MCF 10A (cell line): ENCODE results near the gene STK33. TPM values are rescaled to one million over a fixed set of nuclear protein-coding genes. Genes with fewer than 3 reads are reported as not detected.

Experiments used
- BruUV-seq: library from RNA; stranded (reverse); fragments of 400-500 nt; replicated peaks from 2 replicates; lab custom pipeline; 2021; lab: Mats Ljungman, UMichigan
- CTCF ChIA-PET: fragments of 300-600 bp; sonication (Branson Sonifier 250); formaldehyde crosslinking; extraction: SDS; loops from one replicate; lab custom pipeline; 2021; ENCODE audit warnings: antibody characterized with exemption, inconsistent platforms; lab: Yijun Ruan, JAX
- POLR2A ChIA-PET: fragments of 300-600, 350-650 bp; sonication (Branson Sonifier 250); formaldehyde crosslinking; extraction: SDS; loops from one replicate; lab custom pipeline; 2020; ENCODE audit warnings: antibody characterized with exemption, inconsistent platforms; lab: Yijun Ruan, JAX
- DNase-seq: peaks from one replicate; pipeline ENCODE4 v3.0.0-alpha.2; 2018; ENCODE audit not compliant: unreplicated experiment
- H3K27ac Mint-ChIP-seq: one replicate; pipeline ENCODE4 v1.8.0; 2022; ENCODE audit warnings: mild to moderate bottlenecking, low read depth, mixed read lengths; ENCODE audit not compliant: unreplicated experiment
- H3K27me3 Mint-ChIP-seq: one replicate; pipeline ENCODE4 v1.8.0; 2022; ENCODE audit warnings: mixed read lengths; ENCODE audit not compliant: insufficient read depth, unreplicated experiment
- H3K36me3 Mint-ChIP-seq: one replicate; pipeline ENCODE4 v1.8.0; 2022; ENCODE audit warnings: mild to moderate bottlenecking, moderate library complexity, mixed read lengths; ENCODE audit not compliant: insufficient read depth, unreplicated experiment
- H3K4me1 Mint-ChIP-seq: one replicate; pipeline ENCODE4 v1.8.0; 2022; ENCODE audit warnings: mixed read lengths; ENCODE audit not compliant: insufficient read depth, unreplicated experiment
- H3K4me3 Mint-ChIP-seq: one replicate; pipeline ENCODE4 v1.8.0; 2022; ENCODE audit warnings: mild to moderate bottlenecking, moderate library complexity, mixed read lengths; ENCODE audit not compliant: unreplicated experiment
- H3K9me3 Mint-ChIP-seq: one replicate; pipeline ENCODE4 v1.8.0; 2022; ENCODE audit warnings: mixed read lengths; ENCODE audit not compliant: unreplicated experiment
- CTCF ChIP-seq: fragments of 200-600 bp; IDR thresholded peaks from one replicate; pipeline ENCODE4 v1.8.0; 2022; ENCODE audit warnings: antibody characterized with exemption, mild to moderate bottlenecking; ENCODE audit not compliant: unreplicated experiment
- intact Hi-C: fragments of 100-400 bp; cut with micrococcal nuclease; formaldehyde crosslinking; loops from 2 replicates; pipeline ENCODE4 v1.14.1; 2022
- total RNA-seq: library from RNA; stranded (reverse); gene quantifications from 2 replicates; pipeline ENCODE4 v1.2.3, GENCODE V29; 2022

Gene STK33
- total RNA-seq, 1 experiment from 2014 or later = 0.58 TPM

- POLR2A ChIA-PET = no interaction called here
- intact Hi-C loops = no loop called here
- CTCF ChIA-PET = interaction anchor here (0.6 kb wide), 1 partner anchor 32 kb away, joined by 3 read pairs; no protein-coding TSS in a partner anchor
- Mint-ChIP-seq H3K27ac (no peak overlapping the region), H3K36me3 (no peaks in the 10 kb centered on the region), H3K4me1 (no peaks in the 10 kb centered on the region), H3K27me3 (peaks cover 25% of the 10 kb centered on the region), H3K9me3 (no peaks in the 10 kb centered on the region), H3K4me3 (no peak overlapping the region)
- no TSS peak for BruUV-seq
- TF ChIP-seq CTCF = no peak
- DNase-seq = no peak
These were observed 232.8 kb downstream of the STK33 start for GRCh38 chr11:8361206-8361605.

GRCh38 chr11:8360086-8360828 is 233.8 kb downstream of the STK33 start:
- peaks cover 30% of the 10 kb centered on the region for H3K27me3 Mint-ChIP-seq
- no peak overlapping the region for H3K4me3 Mint-ChIP-seq
- DNase-seq = no peak
- ChIA-PET CTCF (interaction anchor here (0.8 kb wide), 1 partner anchor 167 kb away, joined by 4 read pairs; no protein-coding TSS in a partner anchor), POLR2A (no interaction called here)
- TF ChIP-seq CTCF = no peak
- no TSS peak for BruUV-seq
- H3K9me3 Mint-ChIP-seq = no peaks in the 10 kb centered on the region
- H3K4me1 Mint-ChIP-seq = no peaks in the 10 kb centered on the region
- no peaks in the 10 kb centered on the region for H3K36me3 Mint-ChIP-seq
- intact Hi-C loops = no loop called here
- H3K27ac Mint-ChIP-seq = no peak overlapping the region

- ChIA-PET CTCF (interaction anchor here (0.8 kb wide), 1 partner anchor 167 kb away, joined by 4 read pairs; no protein-coding TSS in a partner anchor), POLR2A (no interaction called here)
- DNase-seq = no peak
- Mint-ChIP-seq H3K4me3 (no peak overlapping the region), H3K4me1 (no peaks in the 10 kb centered on the region), H3K27me3 (peaks cover 35% of the 10 kb centered on the region), H3K27ac (no peak overlapping the region), H3K36me3 (no peaks in the 10 kb centered on the region), H3K9me3 (no peaks in the 10 kb centered on the region)
- no TSS peak for BruUV-seq
- intact Hi-C loops = no loop called here
- TF ChIP-seq CTCF = no peak
These were observed 234.5 kb downstream of the STK33 start for GRCh38 chr11:8359521-8359920.

- CTCF ChIA-PET = interaction anchor here (1.1 kb wide), 1 partner anchor 94 kb away, joined by 6 read pairs; the partner anchor contains the start of gene LMO1
- no peak overlapping the region for H3K27ac Mint-ChIP-seq
- no peaks in the 10 kb centered on the region for H3K9me3 Mint-ChIP-seq
- no peak for DNase-seq
- no peak for TF ChIP-seq CTCF
- H3K4me3 Mint-ChIP-seq = no peak overlapping the region
- POLR2A ChIA-PET = no interaction called here
- no peaks in the 10 kb centered on the region for H3K36me3 Mint-ChIP-seq
- H3K4me1 Mint-ChIP-seq = no peaks in the 10 kb centered on the region
- H3K27me3 Mint-ChIP-seq = peaks cover 34% of the 10 kb centered on the region
- intact Hi-C loops = no loop called here
- no TSS peak for BruUV-seq
These were observed 236.0 kb downstream of the STK33 start for GRCh38 chr11:8357891-8358566.
